HCT116 (cell line): ENCODE measurements around the gene UBR2. TPM values are rescaled to one million over a fixed set of nuclear protein-coding genes. Genes with fewer than 3 reads are reported as not detected.

ENCODE experiments used
- ATAC-seq: fragments of 200-7000 bp; cut with Tn5 transposase; 2 replicates; pipeline ENCODE4 v1.9.1; 2020; ENCODE audit warnings: mild to moderate bottlenecking, moderate library complexity
- BruUV-seq: library from RNA; stranded (reverse); fragments of 400-500 nt; replicated peaks from 2 replicates; lab custom pipeline; 2021; lab: Mats Ljungman, UMichigan
- CTCF ChIA-PET: fragments of 300-600 bp; sonication (Branson Sonifier 250); formaldehyde crosslinking; loops from one replicate; lab custom pipeline; 2021; ENCODE audit warnings: antibody characterized with exemption; lab: Charles Lee
- POLR2A ChIA-PET: fragments of 300-600, 350-600 bp; sonication (Branson Sonifier 250); formaldehyde crosslinking; loops from one replicate; lab custom pipeline; 2021; ENCODE audit warnings: antibody characterized with exemption; lab: Charles Lee
- RAD21 ChIA-PET, 2 experiments: fragments of 300-600 bp; sonication (Branson Sonifier 250); formaldehyde crosslinking; loops; one replicate each; lab custom pipeline; 2023; ENCODE audit warnings: low total read pairs in 2 of 2; ENCODE audit not compliant: uncharacterized antibody in 2 of 2, unreplicated experiment in 2 of 2, low non-redundant PET in 1 of 2; lab: Charles Lee
- DNase-seq: peaks from one replicate; pipeline ENCODE4 v3.0.0-alpha.2; 2010; ENCODE audit warnings: low read depth, low spot score
- H2AFZ ChIP-seq: fragments of 200-600 bp; shearing (Covaris generic), sonication (generic); 2 replicates; pipeline ENCODE4 v1.6.1; 2017; ENCODE audit warnings: low read depth, mixed run types, mixed read lengths, antibody characterized with exemption, low read length; ENCODE audit not compliant: poor library complexity, severe bottlenecking
- H3K27ac ChIP-seq: 2 replicates; pipeline ENCODE4 v1.5.1; 2012; ENCODE audit warnings: low read depth, low read length
- H3K27me3 ChIP-seq: fragments of 200-600 bp; sonication (generic); 2 replicates; pipeline ENCODE4 v1.6.1; 2016; ENCODE audit warnings: mixed run types, low read length, mixed read lengths; ENCODE audit not compliant: insufficient read depth
- H3K36me3 ChIP-seq, 2 experiments: fragments of 200-500 bp in 1 of 2; fragments of 200-600 bp in 1 of 2; sonication (Bioruptor generic) in 1 of 2; sonication (generic) in 1 of 2; 2 replicates each; pipeline versions ENCODE4 v1.5.1 to v1.6.1; 2014 to 2016; ENCODE audit warnings: low read length in 2 of 2, inconsistent platforms in 1 of 2, mixed read lengths in 1 of 2, mixed run types in 1 of 2; ENCODE audit not compliant: insufficient read depth in 2 of 2, control insufficient read depth in 1 of 2
- H3K4me1 ChIP-seq, 2 experiments: fragments of 200-600 bp in 1 of 2; sonication (generic) in 1 of 2; 2 replicates each; pipeline versions ENCODE4 v1.5.1 to v1.6.1; 2012 to 2017; ENCODE audit warnings: low read length in 2 of 2, inconsistent platforms in 1 of 2, mild to moderate bottlenecking in 1 of 2, mixed read lengths in 1 of 2, mixed run types in 1 of 2, moderate library complexity in 1 of 2; ENCODE audit not compliant: insufficient read depth in 2 of 2, control insufficient read depth in 1 of 2
- H3K4me2 ChIP-seq: fragments of 200-600 bp; sonication (generic); 2 replicates; pipeline ENCODE4 v1.6.1; 2017; ENCODE audit warnings: mixed run types, low read length, mixed read lengths
- H3K4me3 ChIP-seq, 2 experiments: fragments of 200-600 bp in 1 of 2; sonication (generic) in 1 of 2; replicated peaks in 1 of 2; 2 replicates each; pipeline ENCODE4 v1.5.1; 2011 to 2016; ENCODE audit warnings: low read length in 2 of 2, control low read depth in 1 of 2, low read depth in 1 of 2, mild to moderate bottlenecking in 1 of 2, mixed read lengths in 1 of 2, mixed run types in 1 of 2
- H3K79me2 ChIP-seq: fragments of 200-600 bp; sonication (generic); 2 replicates; pipeline ENCODE4 v1.6.1; 2017; ENCODE audit warnings: mild to moderate bottlenecking, mixed run types, low read length, moderate library complexity, mixed read lengths; ENCODE audit not compliant: insufficient read depth
- H3K9ac ChIP-seq: fragments of 200-600 bp; sonication (generic); 2 replicates; pipeline ENCODE4 v1.6.1; 2016; ENCODE audit warnings: low read length, mixed read lengths
- H3K9me2 ChIP-seq: fragments of 200-600 bp; sonication (generic), shearing (Covaris generic); 2 replicates; pipeline ENCODE4 v1.6.1; 2017; ENCODE audit warnings: mixed run types, mild to moderate bottlenecking, moderate library complexity; ENCODE audit not compliant: insufficient read depth
- H3K9me3 ChIP-seq, 2 experiments: fragments of 200-500 bp in 1 of 2; fragments of 200-600 bp in 1 of 2; sonication (Bioruptor generic) in 1 of 2; sonication (generic) in 1 of 2; 2 replicates each; pipeline ENCODE4 v1.6.1; 2014 to 2017; ENCODE audit warnings: low read length in 2 of 2, mixed read lengths in 2 of 2, inconsistent platforms in 1 of 2, low read depth in 1 of 2, mild to moderate bottlenecking in 1 of 2, mixed run types in 1 of 2, moderate library complexity in 1 of 2; ENCODE audit not compliant: control insufficient read depth in 1 of 2, insufficient read depth in 1 of 2
- H4K20me1 ChIP-seq: fragments of 200-600 bp; sonication (generic), shearing (Covaris generic); 2 replicates; pipeline ENCODE4 v1.6.1; 2017; ENCODE audit warnings: mixed run types, mild to moderate bottlenecking, moderate library complexity; ENCODE audit not compliant: insufficient read depth
- CBX3 ChIP-seq: IDR thresholded peaks from 2 replicates; pipeline ENCODE4 v1.6.1; 2012; ENCODE audit warnings: low read depth
- MAX ChIP-seq: IDR thresholded peaks from 2 replicates; pipeline ENCODE4 v1.6.1; 2012
- SIN3A ChIP-seq: IDR thresholded peaks from 2 replicates; pipeline ENCODE4 v1.6.1; 2012; ENCODE audit warnings: low read depth
- SRF ChIP-seq: IDR thresholded peaks from 2 replicates; pipeline ENCODE4 v1.6.1; 2012; ENCODE audit warnings: low read depth
- TCF7L2 ChIP-seq: IDR thresholded peaks from 2 replicates; pipeline ENCODE4 v1.7.0; 2011; ENCODE audit warnings: borderline replicate concordance, inconsistent platforms; ENCODE audit not compliant: insufficient read depth, insufficient read length; ENCODE audit errors: extremely low read depth
- intact Hi-C: fragments of 100-400 bp; cut with micrococcal nuclease; formaldehyde crosslinking; loops from 2 replicates; pipeline ENCODE4 v1.10.0; 2022
- total RNA-seq: library from RNA; stranded (reverse); gene quantifications from one replicate; pipeline ENCODE4 v1.2.1, GENCODE V29; 2021; ENCODE audit not compliant: unreplicated experiment

UBR2 gene
- total RNA-seq, 1 experiment from 2014 or later = 20.5 TPM

- H2AFZ ChIP-seq = no peak overlapping the region
- POLR2A ChIA-PET = no interaction called here
- TF ChIP-seq MAX = no peak
- TF ChIP-seq CBX3 = no peak
- no peak for TF ChIP-seq SIN3A
- no peak for TF ChIP-seq TCF7L2
- TF ChIP-seq SRF = no peak
- no peak for DNase-seq
- no peak overlapping the region for H3K4me2 ChIP-seq
- RAD21 ChIA-PET = no interaction called here
- no peaks in the 10 kb centered on the region for H3K27me3 ChIP-seq
- peaks cover 5 to 9% of the 10 kb centered on the region in 2 experiments for H3K4me1 ChIP-seq
- H3K79me2 ChIP-seq = peaks cover 19% of the 10 kb centered on the region
- CTCF ChIA-PET = no interaction called here
- no peaks in the 10 kb centered on the region for H4K20me1 ChIP-seq
- intact Hi-C loops = no loop called here
- no peak for ATAC-seq
- H3K27ac ChIP-seq = no peak overlapping the region
- H3K9me3 ChIP-seq = no peaks in the 10 kb centered on the region
- BruUV-seq = no TSS peak
- H3K9ac ChIP-seq = no peak overlapping the region
- no peak overlapping the region for H3K4me3 ChIP-seq
- H3K9me2 ChIP-seq = no peaks in the 10 kb centered on the region
- H3K36me3 ChIP-seq = no peaks in the 10 kb centered on the region
Measured at GRCh38 chr6:42742116-42742894, 178.5 kb downstream of the UBR2 start.

Other genes starting within 250 kb of the UBR2 start
- gene TRERF1, start 112.1 kb upstream of the UBR2 start, total RNA-seq = 12.4 TPM
- not detected for gene PRPH2, start 158.6 kb downstream of the UBR2 start, total RNA-seq
- 17.1 TPM for gene TBCC, start 182.1 kb downstream of the UBR2 start, total RNA-seq
- 14.9 TPM for gene BICRAL, start 218.0 kb downstream of the UBR2 start, total RNA-seq